ENCODE data around the gene SRP9.

Gene SRP9

GRCh38 chr1:225744745-225745144, 32.9 kb upstream of the SRP9 start:
- TF ChIP-seq SP1 (IDR thresholded peaks at IDR 0.05) (no peak), CTBP1 (IDR thresholded peaks at IDR 0.05; ENCODE audit: borderline replicate concordance) (no peak), FOXM1 (IDR thresholded peaks at IDR 0.05; ENCODE audit: borderline replicate concordance) (no peak), HDGF (IDR thresholded peaks at IDR 0.05; ENCODE audit: borderline replicate concordance) (no peak), LEF1 (IDR thresholded peaks at IDR 0.05; ENCODE audit: borderline replicate concordance) (no peak)
- ChIA-PET CTCF (interaction anchor here (0.8 to 1.1 kb wide), 2 partner anchors 9 to 11 kb away, joined by 3 read pairs; no protein-coding TSS in a partner anchor), POLR2A (interaction anchor here (1.0 to 1.3 kb wide), 3 partner anchors 33 to 92 kb away, joined by 3 to 4 read pairs (median 3); partner anchors contain the start of gene ENAH)

DNA sequence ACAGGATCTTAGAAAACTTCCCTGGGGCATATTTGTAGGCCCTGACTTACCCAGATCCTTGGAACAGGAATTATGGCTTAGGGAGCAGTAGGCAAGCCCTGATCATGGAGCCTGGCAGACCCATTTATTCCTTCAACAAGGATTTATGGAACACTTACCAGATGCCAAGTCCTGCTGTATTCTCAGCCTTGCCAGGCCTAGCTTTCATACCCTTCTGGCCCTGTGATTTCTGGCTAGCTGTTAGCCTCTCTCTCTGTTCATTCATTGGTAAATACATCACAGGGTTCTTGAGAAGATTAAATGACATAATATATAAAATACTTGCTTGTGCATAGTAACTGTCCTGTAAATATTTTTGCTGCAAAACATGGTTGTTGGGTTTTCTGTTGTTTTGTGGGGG, 32.4 kb upstream of the SRP9 start:
- no peak for DNase-seq (ENCODE audit: extremely low spot score)
- ChIA-PET CTCF (no interaction called here), POLR2A (interaction anchor here (1.0 kb wide), 1 partner anchor 93 kb away, joined by 4 read pairs; the partner anchor contains the start of gene ENAH)
- TF ChIP-seq FOXK2 (IDR thresholded peaks at IDR 0.05), result no peak
- no peak for TF ChIP-seq ZNF384 (IDR thresholded peaks at IDR 0.05)
- no peak for TF ChIP-seq ELF4 (IDR thresholded peaks at IDR 0.05)
- no peak for TF ChIP-seq TARDBP (IDR thresholded peaks at IDR 0.05)
- TF ChIP-seq NFRKB (IDR thresholded peaks at IDR 0.05), result no peak
- no peak for TF ChIP-seq ARNT (IDR thresholded peaks at IDR 0.05)
- TF ChIP-seq PKNOX1 (IDR thresholded peaks at IDR 0.05), result no peak
- no peak for TF ChIP-seq SUZ12 (IDR thresholded peaks at IDR 0.05)
- no peak for TF ChIP-seq CTBP1 (IDR thresholded peaks at IDR 0.05; ENCODE audit: borderline replicate concordance)
- TF ChIP-seq FOXA1 (IDR thresholded peaks at IDR 0.05), result no peak
- TF ChIP-seq HDGF (IDR thresholded peaks at IDR 0.05; ENCODE audit: borderline replicate concordance), result no peak
- no peak for TF ChIP-seq SP1 (IDR thresholded peaks at IDR 0.05)
- TF ChIP-seq BHLHE40 (IDR thresholded peaks at IDR 0.05; ENCODE audit: borderline replicate concordance), result no peak
- TF ChIP-seq LEF1 (IDR thresholded peaks at IDR 0.05; ENCODE audit: borderline replicate concordance), result no peak
- TF ChIP-seq L3MBTL2 (conservative IDR thresholded peaks at IDR 0.05), result no peak
- no peak for TF ChIP-seq FOXM1 (IDR thresholded peaks at IDR 0.05; ENCODE audit: borderline replicate concordance)

More at GRCh38 chr1:225744745-225745144, 32.9 kb upstream of the SRP9 start:
- no peak for DNase-seq (ENCODE audit: extremely low spot score)

- POLR2A ChIA-PET, result interaction anchor here (1.0 to 1.6 kb wide), 5 partner anchors 11 to 47 kb away, joined by 3 to 6 read pairs (median 4); partner anchors contain the start of gene SRP9
- TF ChIP-seq TARDBP (IDR thresholded peaks at IDR 0.05), result no peak
- no peak for TF ChIP-seq FOXK2 (IDR thresholded peaks at IDR 0.05)
- no peak for TF ChIP-seq FOXM1 (IDR thresholded peaks at IDR 0.05; ENCODE audit: borderline replicate concordance)
- TF ChIP-seq FOXA1 (IDR thresholded peaks at IDR 0.05), result no peak
- TF ChIP-seq ARNT (IDR thresholded peaks at IDR 0.05), result no peak
- TF ChIP-seq CTBP1 (IDR thresholded peaks at IDR 0.05; ENCODE audit: borderline replicate concordance), result no peak
- no peak for TF ChIP-seq BHLHE40 (IDR thresholded peaks at IDR 0.05; ENCODE audit: borderline replicate concordance)
- no peak for TF ChIP-seq SUZ12 (IDR thresholded peaks at IDR 0.05)
- no peak for TF ChIP-seq LEF1 (IDR thresholded peaks at IDR 0.05; ENCODE audit: borderline replicate concordance)
- TF ChIP-seq ZNF384 (IDR thresholded peaks at IDR 0.05), result no peak
- no peak for TF ChIP-seq L3MBTL2 (conservative IDR thresholded peaks at IDR 0.05)
- TF ChIP-seq HDGF (IDR thresholded peaks at IDR 0.05; ENCODE audit: borderline replicate concordance), result no peak
- TF ChIP-seq NFRKB (IDR thresholded peaks at IDR 0.05), result no peak
- TF ChIP-seq ELF4 (IDR thresholded peaks at IDR 0.05), result no peak
- no peak for TF ChIP-seq PKNOX1 (IDR thresholded peaks at IDR 0.05)
- CTCF ChIA-PET, result interaction anchor here (0.7 to 1.4 kb wide), 5 partner anchors 11 to 87 kb away, joined by 3 to 4 read pairs (median 3); no protein-coding TSS in a partner anchor
- no peak for DNase-seq (ENCODE audit: extremely low spot score)
These were observed 31.1 kb upstream of the SRP9 start for GRCh38 chr1:225746361-225747179.

DNA sequence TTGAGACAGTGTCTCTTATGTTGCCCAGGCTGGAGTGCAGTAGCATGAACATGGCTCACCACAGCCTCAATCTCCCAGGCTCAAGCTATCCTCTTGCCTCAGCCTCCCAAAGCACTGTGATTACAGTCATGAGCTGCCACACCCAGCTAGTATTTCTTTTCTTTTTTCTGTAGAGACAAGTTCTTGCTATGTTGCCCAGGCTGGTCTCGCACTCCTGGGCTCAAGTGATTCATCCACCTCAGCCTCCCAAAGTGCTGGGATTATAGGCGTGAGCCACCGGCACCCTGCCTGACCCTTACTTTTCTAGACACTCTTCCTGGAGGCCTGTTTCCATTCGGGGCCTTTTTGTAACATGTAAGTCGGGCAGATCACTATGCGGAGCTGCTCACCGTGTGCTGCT, 30.1 kb upstream of the SRP9 start:
- TF ChIP-seq SP1 (IDR thresholded peaks at IDR 0.05) (no peak), ELF4 (IDR thresholded peaks at IDR 0.05) (no peak), CTBP1 (IDR thresholded peaks at IDR 0.05; ENCODE audit: borderline replicate concordance) (no peak), L3MBTL2 (conservative IDR thresholded peaks at IDR 0.05) (no peak), FOXA1 (IDR thresholded peaks at IDR 0.05) (no peak), PKNOX1 (IDR thresholded peaks at IDR 0.05) (no peak), HDGF (IDR thresholded peaks at IDR 0.05; ENCODE audit: borderline replicate concordance) (no peak), TARDBP (IDR thresholded peaks at IDR 0.05) (no peak), NFRKB (IDR thresholded peaks at IDR 0.05) (no peak), FOXK2 (IDR thresholded peaks at IDR 0.05) (no peak), SUZ12 (IDR thresholded peaks at IDR 0.05) (no peak), LEF1 (IDR thresholded peaks at IDR 0.05; ENCODE audit: borderline replicate concordance) (no peak), ZNF384 (IDR thresholded peaks at IDR 0.05) (no peak), ARNT (IDR thresholded peaks at IDR 0.05) (no peak), FOXM1 (IDR thresholded peaks at IDR 0.05; ENCODE audit: borderline replicate concordance) (no peak), BHLHE40 (IDR thresholded peaks at IDR 0.05; ENCODE audit: borderline replicate concordance) (no peak)
- DNase-seq (ENCODE audit: extremely low spot score), result no peak
- ChIA-PET CTCF (interaction anchor here (0.7 to 1.4 kb wide), 4 partner anchors 20 to 88 kb away, joined by 3 to 4 read pairs (median 3); no protein-coding TSS in a partner anchor), POLR2A (interaction anchor here (1.0 to 1.6 kb wide), 5 partner anchors 12 to 48 kb away, joined by 3 to 6 read pairs (median 4); partner anchors contain the start of gene SRP9)

- CTCF ChIA-PET, result interaction anchor here (0.6 to 1.1 kb wide), 2 partner anchors 21 to 87 kb away, joined by 3 read pairs; no protein-coding TSS in a partner anchor
- POLR2A ChIA-PET, result no interaction called here
- no peak for DNase-seq (ENCODE audit: extremely low spot score)
- TF ChIP-seq BHLHE40 (IDR thresholded peaks at IDR 0.05; ENCODE audit: borderline replicate concordance), result no peak
- TF ChIP-seq L3MBTL2 (conservative IDR thresholded peaks at IDR 0.05), result no peak
- no peak for TF ChIP-seq SUZ12 (IDR thresholded peaks at IDR 0.05)
- TF ChIP-seq FOXA1 (IDR thresholded peaks at IDR 0.05), result no peak
- no peak for TF ChIP-seq LEF1 (IDR thresholded peaks at IDR 0.05; ENCODE audit: borderline replicate concordance)
- no peak for TF ChIP-seq FOXM1 (IDR thresholded peaks at IDR 0.05; ENCODE audit: borderline replicate concordance)
- TF ChIP-seq CTBP1 (IDR thresholded peaks at IDR 0.05; ENCODE audit: borderline replicate concordance), result no peak
- TF ChIP-seq ELF4 (IDR thresholded peaks at IDR 0.05), result no peak
- TF ChIP-seq HDGF (IDR thresholded peaks at IDR 0.05; ENCODE audit: borderline replicate concordance), result no peak
- no peak for TF ChIP-seq SP1 (IDR thresholded peaks at IDR 0.05)
- TF ChIP-seq ARNT (IDR thresholded peaks at IDR 0.05), result no peak
- TF ChIP-seq PKNOX1 (IDR thresholded peaks at IDR 0.05), result no peak
- TF ChIP-seq ZNF384 (IDR thresholded peaks at IDR 0.05), result no peak
- TF ChIP-seq TARDBP (IDR thresholded peaks at IDR 0.05), result no peak
- no peak for TF ChIP-seq FOXK2 (IDR thresholded peaks at IDR 0.05)
These were observed 29.1 kb upstream of the SRP9 start for GRCh38 chr1:225748529-225748928.

Data from HEK293T (cell line).